Measurements from ENCODE around the gene ZNF184.

- no peak for TF ChIP-seq CTCF (IDR thresholded peaks at IDR 0.05; ENCODE audit: low read depth, low read length)
- TF ChIP-seq, protein P1, sequence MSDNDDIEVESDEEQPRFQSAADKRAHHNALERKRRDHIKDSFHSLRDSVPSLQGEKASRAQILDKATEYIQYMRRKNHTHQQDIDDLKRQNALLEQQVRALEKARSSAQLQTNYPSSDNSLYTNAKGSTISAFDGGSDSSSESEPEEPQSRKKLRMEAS (IDR thresholded peaks at IDR 0.05; ENCODE audit: low read depth, low read length), result no peak
These were observed 24.4 kb downstream of the ZNF184 start for GRCh38 chr6:27448456-27448855.
